Stimulated activated naive B cell treated with anti-CD40 and anti-IgM and Interleukin-4, amounts not matched to agents 10 μg/mL and 1 μg/mL and 100 μg/mL, for 72 hours (primary cell): Measurements from ENCODE around the gene HOMER1.
A peak's percentile ranks its signal among the peaks of the same experiment; 100 is the strongest.
"Not testable (repeated sequence)": the region's sequence is repeated elsewhere in the genome, so short reads cannot be mapped to it uniquely, and the experiment has no call there.

Experiments
- ATAC-seq, 2 donors: fragments of 150-1000 bp; cut with Tn5 transposase; replicated peaks; 2 replicates each; pipeline ENCODE4 v1.10.0; 2021; ENCODE audit warnings: moderate library complexity in 1 of 2
- DNase-seq: peaks from one replicate; pipeline ENCODE4 v3.0.0; 2021
- H3K27ac Mint-ChIP-seq: one replicate; pipeline ENCODE4 v1.8.0; 2022; ENCODE audit warnings: mild to moderate bottlenecking, mixed read lengths
- H3K27me3 Mint-ChIP-seq, 2 donors: one replicate each; pipeline ENCODE4 v1.8.0; 2022; ENCODE audit warnings: mixed read lengths in 2 of 2
- H3K36me3 Mint-ChIP-seq, 2 donors: one replicate each; pipeline ENCODE4 v1.8.0; 2022; ENCODE audit warnings: mixed read lengths in 2 of 2, mild to moderate bottlenecking in 1 of 2
- H3K4me1 Mint-ChIP-seq, 2 donors: one replicate each; pipeline ENCODE4 v1.8.0; 2022; ENCODE audit warnings: mixed read lengths in 2 of 2, mild to moderate bottlenecking in 1 of 2
- H3K4me3 Mint-ChIP-seq, 2 donors: one replicate each; pipeline ENCODE4 v1.8.0; 2022; ENCODE audit warnings: mild to moderate bottlenecking in 2 of 2, mixed read lengths in 2 of 2, moderate library complexity in 1 of 2
- H3K9me3 Mint-ChIP-seq, 2 donors: one replicate each; pipeline ENCODE4 v1.8.0; 2022; ENCODE audit warnings: mixed read lengths in 2 of 2, mild to moderate bottlenecking in 1 of 2

HOMER1 gene

DNA sequence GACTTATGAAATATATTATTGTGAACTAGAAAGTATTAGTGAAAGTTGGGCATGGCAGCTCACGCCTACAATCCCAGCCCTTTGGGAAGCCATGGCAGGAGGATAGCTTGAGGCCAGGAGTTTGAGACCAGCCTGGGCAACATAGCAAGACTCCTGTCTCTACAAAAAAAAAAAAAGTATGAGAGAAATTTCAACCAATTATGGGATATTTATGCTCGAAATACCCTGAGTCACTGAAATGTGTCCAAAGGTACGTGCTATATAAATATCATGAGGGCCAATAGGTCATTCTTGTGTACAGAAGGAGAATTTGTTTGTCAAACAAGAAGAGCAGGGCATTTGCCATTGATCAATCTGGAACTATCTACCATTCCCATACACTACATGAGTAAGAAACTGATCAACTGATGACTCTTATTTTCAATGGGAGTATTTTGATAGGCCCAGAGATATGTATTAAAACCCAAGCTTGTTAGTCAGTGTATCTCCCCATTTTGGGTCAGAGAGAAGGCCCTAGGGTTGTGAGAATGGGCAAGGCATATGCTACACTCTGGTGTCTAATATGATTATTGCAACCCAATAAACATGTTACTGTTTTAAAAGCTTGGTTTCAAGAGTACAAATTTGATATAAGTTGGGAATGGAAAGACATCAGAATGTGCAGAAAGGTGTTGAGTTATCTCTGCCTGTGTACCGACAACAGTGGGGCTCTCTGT, 21.7 kb upstream of the HOMER1 start:
- no peaks in the 10 kb centered on the region for H3K36me3 Mint-ChIP-seq
- no peaks in the 10 kb centered on the region for H3K4me1 Mint-ChIP-seq
- DNase-seq (no peak), ATAC-seq (no peak)
- H3K4me3 Mint-ChIP-seq = no peak overlapping the region
- peaks cover 12 to 21% of the 10 kb centered on the region in 2 donors for H3K27me3 Mint-ChIP-seq
- no peak overlapping the region for H3K27ac Mint-ChIP-seq
- H3K9me3 Mint-ChIP-seq = no peaks in the 10 kb centered on the region

DNA sequence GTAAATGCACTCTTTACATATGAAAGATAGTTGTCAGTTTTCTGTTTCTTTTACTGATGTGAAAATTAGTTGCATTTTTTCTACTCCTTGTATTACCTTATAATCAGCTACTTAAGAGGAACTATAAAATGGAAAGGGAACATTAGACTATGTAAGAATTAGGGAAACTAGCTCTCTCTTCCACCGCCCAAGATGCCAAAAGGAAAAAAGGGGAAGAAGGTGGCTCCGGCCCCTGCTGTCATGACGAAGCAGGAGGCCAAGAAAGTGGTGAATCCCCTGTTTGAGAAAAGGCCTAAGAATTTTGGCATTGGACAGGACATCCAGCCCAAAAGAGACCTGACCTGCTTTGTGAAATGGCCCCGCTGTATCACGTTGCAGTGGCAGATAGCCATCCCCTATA, 15.2 kb upstream of the HOMER1 start:
- no peak overlapping the region for H3K4me3 Mint-ChIP-seq
- H3K9me3 Mint-ChIP-seq = peaks cover 2 to 10% of the 10 kb centered on the region in 2 donors
- no peaks in the 10 kb centered on the region for H3K36me3 Mint-ChIP-seq
- no peak overlapping the region for H3K27ac Mint-ChIP-seq
- H3K27me3 Mint-ChIP-seq = peaks cover 15 to 19% of the 10 kb centered on the region in 2 donors
- DNase-seq (no peak), ATAC-seq (no peak)
- H3K4me1 Mint-ChIP-seq = no peaks in the 10 kb centered on the region

DNA sequence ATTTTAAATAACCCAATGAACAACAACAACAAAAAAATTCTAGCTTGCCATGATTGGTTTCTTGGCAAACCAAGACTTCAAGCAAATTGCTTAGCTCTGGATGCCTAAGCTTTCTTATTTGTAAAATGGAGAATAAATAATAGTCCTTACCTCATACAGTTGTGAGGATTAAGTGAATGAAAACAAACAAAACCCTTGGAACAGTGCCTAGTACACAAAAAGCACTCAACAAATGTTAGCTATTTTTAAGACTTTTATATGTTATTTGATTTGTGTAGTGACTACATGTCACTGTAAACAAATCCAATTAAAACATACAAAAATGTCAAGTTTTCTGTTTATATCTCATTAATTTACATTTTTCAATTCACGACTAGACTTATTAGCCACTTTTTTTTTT, 13.5 kb upstream of the HOMER1 start:
- no peak overlapping the region for H3K4me3 Mint-ChIP-seq
- no peak overlapping the region for H3K27ac Mint-ChIP-seq
- H3K36me3 Mint-ChIP-seq = no peaks in the 10 kb centered on the region
- no peak for ATAC-seq
- no peaks in the 10 kb centered on the region for H3K4me1 Mint-ChIP-seq
- no peak for DNase-seq
- H3K27me3 Mint-ChIP-seq = peaks cover 23% of the 10 kb centered on the region in 2 donors
- peaks cover 4 to 11% of the 10 kb centered on the region in 2 donors for H3K9me3 Mint-ChIP-seq

DNA sequence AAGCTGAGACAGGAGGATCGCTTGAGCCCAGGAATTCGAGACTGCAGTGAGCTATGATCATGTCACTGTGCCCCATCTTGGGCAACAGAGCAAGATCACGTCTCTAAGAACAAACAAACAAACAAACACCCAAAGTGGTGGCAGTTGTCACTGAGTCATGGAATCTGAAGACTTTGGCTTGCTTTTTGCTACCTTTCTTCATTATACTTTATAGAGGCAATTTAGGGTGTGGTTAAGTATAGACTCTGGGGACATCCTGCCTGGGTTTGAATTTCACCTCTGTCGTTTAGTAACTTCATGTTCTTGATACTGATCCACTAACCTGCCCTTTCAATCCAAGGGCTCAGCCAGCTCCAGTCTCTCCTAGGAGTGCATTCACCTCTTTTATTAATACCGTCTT, 13.0 kb upstream of the HOMER1 start:
- Mint-ChIP-seq H3K9me3 (peaks cover 4 to 11% of the 10 kb centered on the region in 2 donors), H3K27ac (no peak overlapping the region), H3K27me3 (peaks cover 22 to 23% of the 10 kb centered on the region in 2 donors), H3K4me3 (no peak overlapping the region), H3K4me1 (no peaks in the 10 kb centered on the region), H3K36me3 (no peaks in the 10 kb centered on the region)
- ATAC-seq (no peak), DNase-seq (no peak)

DNA sequence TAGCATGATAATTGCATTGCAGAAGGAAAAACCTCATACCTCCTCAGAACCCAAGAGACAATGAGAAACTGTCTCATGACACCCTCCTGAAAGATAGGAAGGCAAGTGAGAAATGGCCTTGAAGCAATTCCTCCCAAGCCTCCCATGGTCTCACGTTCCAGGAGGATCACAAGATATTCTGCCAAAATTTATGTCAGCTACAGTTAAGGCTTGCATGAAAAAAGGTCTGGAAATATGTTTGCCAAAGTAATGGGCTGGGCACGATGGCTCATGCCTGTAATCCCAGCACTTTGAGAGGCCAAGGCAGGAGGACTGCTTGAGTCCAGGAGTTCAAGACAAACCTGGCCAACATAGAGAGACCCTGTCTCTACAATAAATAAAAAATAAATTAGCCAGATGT, 12.6 kb upstream of the HOMER1 start:
- peaks cover 20% of the 10 kb centered on the region in 2 donors for H3K27me3 Mint-ChIP-seq
- no peak overlapping the region for H3K27ac Mint-ChIP-seq
- H3K9me3 Mint-ChIP-seq = peaks cover 4 to 11% of the 10 kb centered on the region in 2 donors
- no peak overlapping the region for H3K4me3 Mint-ChIP-seq
- H3K4me1 Mint-ChIP-seq = no peaks in the 10 kb centered on the region
- H3K36me3 Mint-ChIP-seq = no peaks in the 10 kb centered on the region
- ATAC-seq (no peak), DNase-seq (no peak)

DNA sequence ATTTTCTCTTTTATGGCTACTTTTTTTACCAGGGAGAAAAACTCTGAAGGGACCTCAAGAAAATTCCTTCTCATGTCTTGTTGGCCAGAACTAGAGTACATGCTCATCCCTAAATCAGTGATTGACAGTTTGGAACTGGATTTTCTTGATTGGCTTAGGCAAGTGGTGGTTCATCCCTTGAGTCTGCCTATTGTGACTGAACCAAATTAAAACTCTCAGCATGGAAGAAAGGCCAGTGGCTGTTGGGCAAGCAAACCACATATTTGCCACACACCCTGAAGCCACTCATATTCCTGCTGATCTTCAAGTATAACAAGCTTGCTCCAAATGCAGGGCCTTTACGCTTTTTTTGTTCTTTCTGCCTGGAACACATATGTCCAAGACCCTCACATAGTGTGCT, 7.2 kb upstream of the HOMER1 start:
- Mint-ChIP-seq H3K27me3 (peaks cover 11 to 13% of the 10 kb centered on the region in 2 donors), H3K36me3 (no peaks in the 10 kb centered on the region), H3K27ac (no peak overlapping the region), H3K4me1 (peaks cover 2 to 11% of the 10 kb centered on the region in 2 donors), H3K9me3 (peaks cover 4 to 12% of the 10 kb centered on the region in 2 donors), H3K4me3 (no peak overlapping the region)
- ATAC-seq = no peak
- DNase-seq = no peak

DNA sequence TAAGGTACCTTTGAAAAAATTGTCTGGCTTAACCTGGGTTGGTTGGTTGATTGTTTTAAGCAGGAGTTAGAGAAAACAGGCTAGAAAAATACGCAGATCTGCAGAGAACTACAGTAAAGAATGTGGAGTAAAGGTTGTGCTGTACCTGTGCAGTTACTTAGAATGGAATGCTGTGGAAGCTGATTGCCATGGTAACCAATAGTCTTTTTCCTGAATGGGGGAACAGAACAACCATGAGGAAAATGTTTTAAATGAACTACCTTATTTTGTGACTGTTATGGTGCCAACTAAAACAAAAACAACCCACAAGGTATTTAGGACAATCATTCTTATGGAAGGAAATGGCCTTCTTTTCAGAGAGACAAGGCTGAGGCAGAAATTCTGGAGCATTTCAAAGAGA, 4.8 kb upstream of the HOMER1 start:
- peaks cover 6 to 18% of the 10 kb centered on the region in 2 donors for H3K4me1 Mint-ChIP-seq
- ATAC-seq (no peak), DNase-seq (no peak)
- H3K27ac Mint-ChIP-seq = no peak overlapping the region
- no peak overlapping the region for H3K4me3 Mint-ChIP-seq
- H3K27me3 Mint-ChIP-seq = peaks cover 4 to 9% of the 10 kb centered on the region in 2 donors
- H3K36me3 Mint-ChIP-seq = peaks cover 2 to 3% of the 10 kb centered on the region in 2 donors
- H3K9me3 Mint-ChIP-seq = peaks cover 0 to 1% of the 10 kb centered on the region in 2 donors

DNA sequence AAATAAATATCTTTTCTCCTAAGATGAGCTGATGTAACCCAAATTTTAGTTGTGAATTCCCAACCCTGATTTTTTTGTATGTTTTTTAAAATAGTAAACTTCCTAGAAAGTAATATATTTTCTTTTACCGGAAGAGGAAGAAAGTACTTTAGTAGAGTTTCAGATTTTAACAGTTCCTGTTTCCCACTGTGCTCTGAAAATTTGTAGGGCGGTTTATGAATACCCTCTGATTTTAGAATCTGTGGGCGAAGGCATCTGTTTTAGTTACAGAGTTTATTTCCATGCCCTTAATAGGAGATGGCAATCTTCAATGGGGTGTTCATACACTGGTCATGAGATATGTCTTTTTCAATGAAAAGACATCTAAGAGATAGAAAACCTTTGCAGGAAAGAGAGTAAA, 3.7 kb upstream of the HOMER1 start:
- DNase-seq (no peak), ATAC-seq (no peak)
- Mint-ChIP-seq H3K4me1 (peaks cover 8 to 25% of the 10 kb centered on the region in 2 donors), H3K9me3 (peaks cover 0 to 1% of the 10 kb centered on the region in 2 donors), H3K27ac (no peak overlapping the region), H3K4me3 (no peak overlapping the region), H3K27me3 (peaks cover 0 to 6% of the 10 kb centered on the region in 2 donors), H3K36me3 (peaks cover 2 to 3% of the 10 kb centered on the region in 2 donors)

DNA sequence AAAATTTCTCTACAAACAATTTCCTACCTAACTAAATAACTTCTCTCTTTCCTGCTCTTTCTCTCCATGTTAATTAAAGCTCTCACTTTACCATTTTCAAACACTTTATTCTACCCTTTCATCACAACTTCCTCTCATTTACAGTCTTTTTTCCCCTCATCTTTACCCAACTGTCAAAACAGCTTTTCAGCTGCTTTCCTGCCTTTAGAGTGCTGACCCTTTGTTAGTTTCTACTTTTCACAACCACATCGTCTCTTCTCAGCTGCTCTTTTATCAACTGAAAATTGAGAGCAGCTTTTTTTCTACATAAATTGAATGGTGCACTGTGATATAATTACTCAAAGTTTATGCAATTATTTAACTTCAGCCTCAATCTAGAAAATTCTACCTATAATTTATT, 3.1 kb upstream of the HOMER1 start:
- H3K4me3 Mint-ChIP-seq = no peak overlapping the region
- H3K27me3 Mint-ChIP-seq = peaks cover under 1 to 4% of the 10 kb centered on the region in 2 donors
- ATAC-seq (no peak), DNase-seq (no peak)
- peaks cover 0 to 1% of the 10 kb centered on the region in 2 donors for H3K9me3 Mint-ChIP-seq
- H3K27ac Mint-ChIP-seq = no peak overlapping the region
- H3K36me3 Mint-ChIP-seq = peaks cover 2 to 3% of the 10 kb centered on the region in 2 donors
- peaks cover 11 to 31% of the 10 kb centered on the region in 2 donors for H3K4me1 Mint-ChIP-seq

DNA sequence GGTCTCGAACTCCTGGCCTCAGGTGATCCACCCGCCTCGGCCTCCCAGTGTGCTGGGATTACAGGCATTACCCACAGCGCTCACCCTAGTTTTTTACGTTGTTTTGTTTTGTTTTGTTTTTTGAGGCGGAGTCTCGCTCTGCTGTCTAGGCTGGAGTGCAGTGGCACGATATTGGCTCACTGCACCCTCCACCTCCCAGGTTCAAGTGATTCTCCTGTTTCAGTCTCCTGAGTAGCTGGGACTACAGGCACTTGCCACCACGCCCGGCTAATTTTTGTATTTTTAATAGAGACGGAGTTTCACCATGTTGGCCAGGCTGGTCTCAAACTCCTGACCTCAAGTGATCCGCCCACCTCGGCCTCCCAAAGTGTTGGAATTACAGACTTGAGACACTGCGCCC, 2.4 kb upstream of the HOMER1 start:
- H3K4me3 Mint-ChIP-seq, ATAC-seq, H3K27me3 Mint-ChIP-seq: not testable (repeated sequence)

DNA sequence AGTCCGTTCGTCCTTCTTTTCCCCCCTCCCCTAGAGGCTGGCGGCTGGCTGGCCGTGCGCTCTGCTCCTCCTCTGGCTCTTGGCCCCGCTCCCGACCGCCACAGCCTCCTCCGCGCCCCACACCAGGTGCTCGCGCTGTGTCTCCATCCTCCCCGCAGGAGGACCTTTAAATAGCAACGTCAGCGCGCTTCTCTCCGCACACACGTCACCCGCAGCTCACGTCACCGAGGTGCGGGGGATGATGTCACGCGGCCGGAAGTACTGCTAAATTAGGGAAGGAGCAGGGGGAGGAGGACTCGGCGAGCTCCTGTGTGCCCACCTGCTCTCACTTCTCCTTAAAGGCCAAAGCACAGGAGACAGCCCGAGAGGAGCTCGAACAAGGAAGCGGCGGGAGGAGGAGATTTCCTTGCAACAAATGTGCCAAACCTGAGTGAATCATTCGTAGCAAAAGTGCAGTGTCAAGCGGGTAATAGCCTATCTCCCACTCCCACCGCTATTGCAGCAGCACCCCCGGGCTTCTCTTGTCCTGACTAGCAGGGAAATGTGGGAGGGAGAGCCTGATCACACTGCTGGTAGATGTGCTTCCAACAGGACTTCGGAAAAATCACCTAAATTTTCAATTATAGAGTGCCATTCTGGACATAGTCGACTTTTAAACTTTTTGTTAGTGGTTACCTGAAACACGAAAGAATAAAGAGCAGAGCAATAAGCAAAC, 614 bp upstream of the HOMER1 start:
- DNase-seq = peak; percentile 89
- H3K36me3 Mint-ChIP-seq = peaks cover 2 to 3% of the 10 kb centered on the region in 2 donors
- peak overlapping the region; percentile 85 to 98 for H3K4me3 Mint-ChIP-seq
- peaks cover 14 to 41% of the 10 kb centered on the region in 2 donors for H3K4me1 Mint-ChIP-seq
- H3K27ac Mint-ChIP-seq = peak overlapping the region; percentile 99
- peaks cover 14 to 22% of the 10 kb centered on the region in 2 donors for H3K27me3 Mint-ChIP-seq
- peaks cover 0 to 1% of the 10 kb centered on the region in 2 donors for H3K9me3 Mint-ChIP-seq
- peak; percentile 85 to 86 for ATAC-seq

More for the DNA sequence above, 2.4 kb upstream of the HOMER1 start:
- H3K27ac Mint-ChIP-seq, H3K9me3 Mint-ChIP-seq, H3K36me3 Mint-ChIP-seq, DNase-seq: not testable (repeated sequence)
- peaks cover 14 to 36% of the 10 kb centered on the region in 2 donors for H3K4me1 Mint-ChIP-seq

DNA sequence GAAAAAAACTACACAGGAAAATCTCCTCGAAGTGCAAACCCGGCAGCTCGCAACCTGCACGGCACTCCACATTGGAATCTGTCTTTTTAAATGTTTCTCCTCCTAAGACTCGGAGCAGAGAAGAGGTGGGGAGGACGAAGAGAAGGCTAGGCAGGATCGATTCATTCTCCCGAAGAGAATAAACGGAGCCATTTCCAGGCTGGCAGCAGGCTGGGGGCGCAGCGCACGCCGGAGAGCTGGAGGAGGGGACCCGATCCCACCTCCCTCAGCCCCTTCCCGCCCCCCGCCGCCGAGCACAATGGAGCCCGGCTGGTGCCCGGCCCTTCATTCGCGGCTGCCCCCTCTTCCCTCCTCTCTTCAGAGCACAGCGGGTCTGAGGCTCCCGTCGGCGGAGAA, 628 bp downstream of the HOMER1 start:
- DNase-seq (no peak), ATAC-seq (no peak)
- H3K27me3 Mint-ChIP-seq = peaks cover 16 to 30% of the 10 kb centered on the region in 2 donors
- H3K9me3 Mint-ChIP-seq = peaks cover 0 to 1% of the 10 kb centered on the region in 2 donors
- peaks cover 2 to 3% of the 10 kb centered on the region in 2 donors for H3K36me3 Mint-ChIP-seq
- peak overlapping the region; percentile 56 for H3K27ac Mint-ChIP-seq
- peaks cover 18 to 49% of the 10 kb centered on the region in 2 donors for H3K4me1 Mint-ChIP-seq
- peak overlapping the region; percentile 85 to 98 for H3K4me3 Mint-ChIP-seq

DNA sequence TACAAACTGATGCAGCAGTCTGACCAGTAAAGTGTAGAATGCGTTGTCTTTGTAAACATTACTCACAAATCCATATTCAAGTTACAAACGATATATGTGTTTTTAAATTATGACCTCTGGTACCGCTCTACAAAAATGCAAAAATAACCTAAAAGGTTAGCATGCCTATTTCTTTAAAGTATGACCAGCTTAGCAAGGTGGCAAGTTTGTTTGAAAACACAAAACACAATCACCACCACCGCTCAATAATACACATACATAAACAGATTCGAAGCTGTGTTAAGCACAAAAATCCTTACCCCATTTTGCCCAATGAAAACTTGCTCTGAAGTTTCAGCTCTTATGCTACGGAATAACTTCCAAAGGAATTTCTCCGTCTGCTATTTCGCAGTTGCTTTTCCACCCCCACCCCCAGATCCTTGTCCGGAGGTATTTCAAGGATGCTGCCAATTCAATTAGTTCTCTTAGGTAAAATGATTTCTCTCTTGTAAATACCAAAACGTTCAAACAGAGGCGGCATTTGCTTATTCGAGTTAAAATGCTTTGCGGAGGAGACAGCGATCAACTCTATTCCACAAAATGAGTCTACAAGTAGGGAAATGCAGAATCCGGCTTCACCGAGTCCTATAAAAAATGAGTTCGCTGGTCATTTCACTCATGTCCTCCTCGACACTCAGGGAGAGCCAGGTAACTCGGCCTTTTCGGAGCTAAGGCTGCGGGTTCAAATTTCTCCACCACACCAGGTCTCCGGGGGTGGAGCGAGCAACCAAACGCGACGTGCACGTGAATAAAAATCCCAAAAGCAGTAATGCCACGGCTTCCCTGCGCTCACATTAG, 1.2 kb downstream of the HOMER1 start:
- ATAC-seq = no peak

DNA sequence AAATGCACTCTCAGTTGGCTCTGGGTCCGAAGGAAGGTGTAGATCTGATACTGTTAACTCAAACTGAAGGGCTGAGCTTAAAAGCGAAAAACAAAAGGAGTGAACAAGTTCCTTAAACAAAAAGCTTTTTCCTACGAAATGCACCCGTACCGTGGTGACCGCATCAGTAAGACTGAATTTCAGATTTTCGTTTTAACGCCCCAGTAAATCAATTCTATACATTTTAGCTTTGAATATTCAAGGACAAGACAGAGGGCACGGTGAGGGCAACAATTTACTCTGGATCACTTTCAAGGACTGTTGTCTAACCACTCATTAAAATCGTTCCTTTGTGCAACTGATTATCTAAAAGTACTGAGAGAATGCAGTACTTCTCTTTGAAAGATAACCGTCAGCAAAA, 1.9 kb downstream of the HOMER1 start:
- Mint-ChIP-seq H3K27me3 (peaks cover 24 to 36% of the 10 kb centered on the region in 2 donors), H3K9me3 (no peaks in the 10 kb centered on the region), H3K4me1 (peaks cover 23 to 43% of the 10 kb centered on the region in 2 donors), H3K36me3 (peaks cover 2 to 3% of the 10 kb centered on the region in 2 donors), H3K27ac (no peak overlapping the region), H3K4me3 (peak overlapping the region; percentile 21 to 85)
- DNase-seq = no peak
- ATAC-seq = no peak

More for the DNA sequence above, 1.2 kb downstream of the HOMER1 start:
- peaks cover 2 to 3% of the 10 kb centered on the region in 2 donors for H3K36me3 Mint-ChIP-seq
- H3K9me3 Mint-ChIP-seq = no peaks in the 10 kb centered on the region
- no peak for DNase-seq
- H3K27ac Mint-ChIP-seq = peak overlapping the region; percentile 56
- H3K27me3 Mint-ChIP-seq = peaks cover 21 to 33% of the 10 kb centered on the region in 2 donors
- H3K4me1 Mint-ChIP-seq = peaks cover 22 to 45% of the 10 kb centered on the region in 2 donors
- H3K4me3 Mint-ChIP-seq = peak overlapping the region; percentile 85 to 98
